HG02884 (cell line): ENCODE results near the gene TCEA2.

Experiments used
- ATAC-seq: cut with Tn5 transposase; IDR thresholded peaks from one replicate; pipeline ENCODE4 v1.9.1; 2021; ENCODE audit warnings: mild to moderate bottlenecking, moderate library complexity; ENCODE audit not compliant: unreplicated experiment

Gene TCEA2

DNA sequence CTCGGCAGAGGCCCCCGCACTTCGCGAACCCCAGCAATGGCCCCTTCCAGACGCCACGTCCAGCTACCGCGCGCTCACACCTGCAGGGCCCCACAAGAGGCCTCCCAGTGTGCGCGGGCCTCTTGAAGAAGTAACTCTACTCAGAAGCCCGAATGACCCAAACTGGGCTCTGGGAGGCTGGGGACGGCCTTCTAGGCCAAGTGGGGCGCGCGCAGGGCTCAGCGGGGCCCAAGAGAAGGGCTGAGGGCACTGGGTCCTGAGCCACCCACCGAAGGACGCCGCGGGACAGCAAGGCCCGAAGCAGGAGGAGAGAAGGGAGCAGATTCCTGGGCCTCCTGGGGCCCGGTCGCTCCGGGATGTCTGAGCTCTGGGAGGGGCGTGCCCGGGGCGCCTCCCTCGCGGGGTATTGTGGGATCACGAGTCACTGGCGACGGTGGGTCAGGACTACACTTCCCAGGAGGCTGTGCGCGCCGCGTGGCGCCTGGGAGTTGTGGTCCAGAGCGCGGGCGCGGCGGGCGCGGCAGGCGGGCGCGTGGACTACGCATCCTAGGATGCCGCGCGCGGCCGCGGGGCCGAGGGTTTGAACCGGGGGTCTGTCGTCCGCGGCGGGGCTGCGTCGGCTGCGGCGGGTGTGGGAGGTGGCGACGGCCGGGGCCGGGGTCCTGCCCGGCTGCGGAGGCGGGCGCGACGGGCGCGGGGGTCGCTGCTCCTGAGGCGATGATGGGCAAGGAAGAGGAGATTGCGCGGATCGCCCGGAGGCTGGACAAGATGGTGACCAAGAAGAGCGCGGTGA is at the start of gene TCEA2:
Gene TCEA2 (plus strand): TSS at position 603 of the 793 bp plus-strand sequence. CDS start 115 bp downstream, at position 718.
- ATAC-seq = peak; percentile 70

- no peak for ATAC-seq
Measured at GRCh38 chr20:64015635-64016034, 47.4 kb upstream of the TCEA2 start.

GRCh38 chr20:64021124-64021975 is 41.6 kb upstream of the TCEA2 start:
- no peak for ATAC-seq

GRCh38 chr20:64022671-64023360 is 40.2 kb upstream of the TCEA2 start:
- ATAC-seq = no peak

DNA sequence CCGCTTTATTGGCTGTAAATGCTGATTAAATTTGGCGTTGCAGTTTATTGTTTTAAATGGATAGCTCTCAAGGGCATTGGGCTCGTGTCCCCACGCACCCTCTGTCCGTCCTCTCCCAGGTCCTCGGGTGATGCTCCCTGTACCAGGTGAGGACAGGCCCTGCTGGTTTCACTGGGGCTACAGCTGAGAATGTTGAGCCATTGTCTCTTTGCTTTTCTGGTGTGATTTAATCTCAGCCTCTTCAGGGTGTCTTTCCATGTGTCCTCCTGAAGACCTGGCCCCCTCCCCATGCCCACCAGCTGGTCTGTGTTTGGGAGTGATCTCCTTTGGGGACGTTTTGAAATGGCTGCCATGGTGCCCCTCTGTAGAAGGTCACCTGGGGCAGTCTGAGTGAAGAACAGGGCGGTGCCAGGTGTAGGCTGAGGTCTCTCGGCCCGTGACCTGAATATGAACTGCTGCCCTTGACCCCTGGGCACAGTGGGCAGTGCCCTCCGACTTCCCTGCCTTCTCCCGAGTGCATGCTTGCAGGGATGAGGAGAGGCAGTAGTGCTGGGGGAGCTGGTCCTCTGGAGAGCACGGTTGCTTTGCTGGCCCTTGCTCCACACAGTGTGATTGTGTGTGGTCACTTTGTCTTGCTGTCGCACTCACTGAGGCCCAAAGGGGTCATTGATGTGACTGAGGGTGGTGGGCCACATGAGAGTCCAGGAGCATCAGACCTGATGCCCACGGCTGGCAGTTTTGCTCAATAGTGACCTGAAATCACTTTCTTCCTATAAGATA is 39.4 kb upstream of the TCEA2 start:
- no peak for ATAC-seq

DNA sequence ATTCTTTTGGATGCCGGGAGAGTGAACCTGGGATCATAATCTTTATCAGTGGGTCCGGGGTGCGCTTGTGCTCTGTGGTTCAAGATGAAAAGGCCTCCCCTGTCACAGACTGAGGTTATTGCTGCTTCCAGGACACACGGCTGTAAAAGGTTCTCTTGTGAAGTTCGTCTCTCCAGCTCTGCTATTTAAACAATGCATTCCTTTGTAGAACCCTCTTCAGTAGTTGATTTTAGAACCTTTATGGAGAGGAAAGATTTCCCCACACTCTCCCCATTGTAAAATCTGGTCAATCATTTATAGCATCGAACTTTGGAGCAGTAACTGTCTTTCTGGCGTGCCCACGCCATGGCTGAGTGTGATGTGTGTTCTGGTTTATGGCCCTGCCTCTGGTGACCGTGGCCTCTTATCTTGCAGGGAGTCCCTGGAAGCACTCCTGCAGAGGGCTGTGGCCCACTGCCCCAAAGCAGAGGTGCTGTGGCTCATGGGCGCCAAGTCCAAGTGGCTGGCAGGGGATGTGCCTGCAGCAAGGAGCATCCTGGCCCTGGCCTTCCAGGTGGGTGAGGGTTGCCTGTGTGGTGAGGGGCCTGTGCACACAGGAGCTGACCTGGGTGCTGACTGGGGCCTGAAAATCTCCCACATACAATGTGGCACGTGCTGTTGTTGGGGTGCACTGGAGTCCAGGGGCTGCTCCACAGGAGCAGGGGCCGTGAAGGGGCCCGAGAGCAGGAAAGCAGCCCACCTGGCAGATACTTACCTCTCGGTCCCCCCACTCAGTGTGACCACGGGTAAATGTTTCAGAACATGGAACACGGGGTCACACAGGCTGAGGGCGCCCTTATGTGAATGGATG is 38.6 kb upstream of the TCEA2 start:
- ATAC-seq = no peak

GRCh38 chr20:64025101-64025825 is 37.7 kb upstream of the TCEA2 start:
- ATAC-seq = no peak

GRCh38 chr20:64025826-64026412 is 37.1 kb upstream of the TCEA2 start:
- ATAC-seq = no peak

GRCh38 chr20:64027981-64028685 is 34.9 kb upstream of the TCEA2 start:
- ATAC-seq = no peak

DNA sequence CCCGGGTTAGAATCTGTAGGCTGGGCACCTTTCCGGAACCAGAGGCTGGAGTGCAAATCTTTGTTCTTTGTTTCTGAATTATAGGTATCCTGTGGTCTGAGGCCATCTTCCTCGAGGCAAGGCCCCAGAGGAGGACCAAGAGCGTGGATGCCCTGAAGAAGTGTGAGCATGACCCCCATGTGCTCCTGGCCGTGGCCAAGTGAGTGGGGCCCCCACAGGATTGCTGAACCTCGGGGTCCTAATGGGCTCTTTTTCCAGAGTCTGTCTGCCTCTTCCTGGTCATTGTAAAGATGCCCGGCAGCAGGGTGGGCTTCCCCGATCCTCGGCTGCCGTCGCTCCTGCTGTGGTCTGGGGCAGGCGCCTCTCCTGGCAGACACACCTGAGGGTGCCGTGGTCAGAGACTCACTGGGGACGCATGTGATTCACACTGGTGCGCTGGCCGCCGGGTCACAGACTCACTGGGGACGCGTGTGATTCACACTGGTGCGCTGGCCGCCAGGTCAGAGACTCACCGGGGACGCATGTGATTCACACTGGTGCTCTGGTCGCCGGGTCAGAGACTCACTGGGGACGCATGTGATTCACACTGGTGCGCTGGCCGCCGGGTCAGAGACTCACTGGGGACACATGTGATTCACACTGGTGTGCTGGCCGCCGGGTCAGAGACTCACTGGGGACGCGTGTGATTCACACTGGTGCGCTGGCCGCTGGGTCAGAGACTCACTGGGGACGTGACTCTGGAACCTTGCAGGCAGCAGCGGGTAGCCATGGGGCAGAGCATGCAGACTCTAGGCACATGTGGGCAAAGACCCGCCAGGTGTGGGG is 33.5 kb upstream of the TCEA2 start:
- no peak for ATAC-seq

DNA sequence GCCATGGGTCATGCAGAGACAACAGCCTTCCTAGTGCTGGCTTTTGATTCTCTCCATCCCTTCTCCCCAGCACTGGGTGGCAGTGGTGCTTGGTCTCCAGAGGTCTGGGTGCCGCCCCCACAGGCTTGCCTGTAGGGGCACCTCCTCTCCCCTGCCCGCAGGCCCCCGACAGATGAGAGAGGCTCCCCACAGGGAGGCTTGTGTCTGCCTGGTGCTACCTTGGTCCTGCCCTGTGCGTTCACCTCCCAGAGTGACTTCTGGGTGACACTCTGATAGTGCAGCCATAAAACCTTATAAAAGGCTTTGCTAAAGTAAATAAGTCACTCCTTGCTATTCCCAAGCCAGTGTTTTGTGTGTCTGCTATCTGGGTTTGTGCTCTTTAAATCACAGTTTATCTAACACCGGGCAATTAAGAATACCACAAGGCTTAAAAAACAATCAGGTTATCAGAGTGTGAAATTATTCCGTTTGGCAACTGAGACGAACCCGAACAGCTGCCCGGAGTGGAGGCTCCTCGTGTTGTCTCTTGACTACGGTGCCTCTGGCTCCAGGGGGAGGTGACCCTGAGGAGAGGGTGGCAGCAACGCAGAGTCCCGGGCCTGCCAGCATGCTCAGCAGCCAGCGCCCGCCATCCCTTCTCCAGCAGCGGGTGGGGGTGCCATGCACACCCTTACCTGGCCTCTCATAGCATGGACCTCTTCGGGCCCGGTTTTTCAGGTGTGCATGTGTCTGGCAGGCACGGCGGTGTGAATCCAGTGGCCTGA is 32.4 kb upstream of the TCEA2 start:
- no peak for ATAC-seq

- ATAC-seq = no peak
Measured at GRCh38 chr20:64031822-64032314, 31.1 kb upstream of the TCEA2 start.

DNA sequence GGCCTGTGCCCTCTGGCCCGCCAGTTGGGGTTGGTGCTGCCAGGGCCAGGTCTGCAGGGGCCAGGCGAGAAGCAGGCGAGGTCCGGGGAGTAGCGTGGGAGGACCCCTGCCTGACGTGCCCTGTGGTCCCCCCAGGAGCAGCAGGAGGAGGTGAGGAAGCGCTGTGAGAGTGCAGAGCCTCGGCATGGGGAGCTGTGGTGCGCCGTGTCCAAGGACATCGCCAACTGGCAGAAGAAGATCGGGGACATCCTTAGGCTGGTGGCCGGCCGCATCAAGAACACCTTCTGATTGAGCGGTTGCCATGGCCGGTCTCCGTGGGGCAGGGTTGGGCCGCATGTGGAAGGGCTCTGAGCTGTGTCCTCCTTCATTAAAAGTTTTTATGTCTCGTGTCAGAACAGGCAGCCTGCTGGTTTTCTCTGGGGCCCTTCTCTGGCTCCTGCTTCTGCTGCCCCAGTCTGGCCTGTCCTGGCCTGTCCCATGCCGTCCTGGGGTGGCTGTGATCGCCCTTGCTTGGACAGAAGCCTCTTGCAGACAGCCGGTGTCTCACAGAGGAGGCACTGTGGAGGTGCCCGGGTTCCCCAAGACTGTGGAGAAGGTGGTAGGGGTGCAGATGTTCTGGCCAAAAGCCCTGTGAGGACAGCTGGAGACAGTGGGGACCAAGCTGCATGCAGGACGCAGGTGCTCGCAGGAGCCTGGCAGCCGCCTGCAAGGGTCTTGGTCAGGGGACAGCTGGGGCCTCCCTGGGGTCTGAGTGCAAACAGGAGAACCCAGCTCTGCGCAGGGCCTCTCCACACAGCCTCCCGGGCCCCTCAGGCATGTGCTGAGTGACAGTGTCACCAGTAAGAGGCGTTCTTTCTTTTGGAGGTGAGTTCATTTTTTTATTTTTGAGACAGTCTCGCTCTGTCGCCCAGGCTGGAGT is 30.0 kb upstream of the TCEA2 start:
- ATAC-seq = no peak

- ATAC-seq = no peak
Measured at GRCh38 chr20:64033981-64034493, 29.0 kb upstream of the TCEA2 start.
